Esophagus mucosa (tissue), 1 donor: ENCODE data around the gene MLH1. TPM values are rescaled to one million over a fixed set of nuclear protein-coding genes. Genes with fewer than 3 reads are reported as not detected.

Experiments
- ATAC-seq: fragments of 200-7000 bp; cut with Tn5 transposase; one replicate; pipeline ENCODE4 v1.9.1; 2020
- total RNA-seq: library from RNA; stranded (reverse); gene quantifications from one replicate; pipeline ENCODE4 v1.2.4, GENCODE V29; 2023
- donor health status: DM: yes; HTN: yes; CAD: no.

Gene MLH1
- total RNA-seq, 1 donor from 2014 or later, result 17.0 TPM

DNA sequence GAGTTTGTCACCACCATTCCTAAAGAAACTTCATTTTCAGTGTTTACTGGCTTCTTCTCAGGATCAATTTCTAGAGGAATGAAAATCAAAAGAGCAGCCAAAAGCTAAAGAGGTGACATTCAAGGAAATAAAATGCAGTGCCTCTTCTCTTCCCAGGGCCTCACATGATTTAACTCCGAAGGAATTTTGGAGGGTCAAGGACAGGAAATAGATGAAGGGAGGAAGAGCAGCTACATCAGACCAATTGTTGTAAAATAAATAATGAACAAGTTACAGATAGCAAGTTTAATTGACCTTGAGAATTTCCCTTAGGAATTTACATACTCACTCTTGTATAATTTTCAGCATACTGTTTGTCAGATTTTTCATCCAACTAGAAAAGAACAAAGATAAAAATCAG, 103.0 kb downstream of the MLH1 start:
- ATAC-seq, result no peak

DNA sequence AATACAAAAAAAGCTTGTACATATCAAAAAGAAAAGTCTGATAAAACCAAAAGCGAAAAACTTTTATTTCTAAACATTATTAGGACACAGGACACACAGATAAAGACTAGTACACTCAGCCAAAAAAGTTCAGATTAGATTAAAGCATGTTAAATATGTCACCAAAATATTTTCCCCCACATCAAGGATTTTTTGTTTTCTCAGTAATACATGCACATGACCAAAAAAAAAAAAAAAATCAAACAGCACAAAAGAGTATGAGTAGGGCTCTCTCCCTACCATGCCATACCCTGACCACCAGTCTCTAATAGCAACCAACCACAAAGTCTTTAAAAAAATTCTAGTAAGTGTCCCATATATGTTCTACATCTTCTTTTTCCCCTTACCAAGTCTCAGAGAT, 103.7 kb downstream of the MLH1 start:
- ATAC-seq, result no peak

DNA sequence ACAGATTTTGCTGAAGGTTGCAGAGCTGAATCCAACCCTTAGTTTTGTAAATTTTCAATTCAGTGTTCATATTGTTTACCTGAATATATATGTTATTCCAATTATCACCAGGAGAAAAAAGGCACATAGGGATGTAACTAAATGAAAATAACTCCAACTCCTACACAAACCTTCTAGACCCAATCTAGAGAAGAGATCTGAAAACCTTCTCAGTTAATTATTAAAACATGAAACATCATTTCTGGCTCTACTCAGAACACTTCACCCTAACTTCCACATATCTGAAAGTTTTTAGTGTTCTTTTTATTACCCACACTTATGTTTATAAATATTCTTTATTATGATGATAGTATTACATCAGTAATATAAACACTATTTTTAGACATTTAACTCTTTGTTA, 104.5 kb downstream of the MLH1 start:
- ATAC-seq, result no peak

DNA sequence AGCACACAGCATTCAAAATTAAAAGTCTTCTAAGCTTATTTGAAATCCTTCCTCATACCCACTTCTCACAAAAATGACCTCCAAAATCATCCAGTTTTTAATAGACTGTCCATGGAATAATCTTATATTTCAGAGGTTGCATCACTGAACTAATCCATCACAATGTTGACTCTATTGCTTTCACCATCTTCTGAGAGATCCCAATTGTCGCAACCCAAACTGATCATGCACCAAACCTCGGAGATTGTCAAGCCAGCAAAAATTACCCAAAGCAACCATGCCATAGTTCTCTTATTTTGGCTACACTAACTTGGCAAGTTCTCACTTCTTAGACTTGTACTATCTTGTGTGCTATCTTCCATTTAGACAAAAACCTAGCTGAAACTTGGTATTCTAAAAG, 105.6 kb downstream of the MLH1 start:
- no peak for ATAC-seq

DNA sequence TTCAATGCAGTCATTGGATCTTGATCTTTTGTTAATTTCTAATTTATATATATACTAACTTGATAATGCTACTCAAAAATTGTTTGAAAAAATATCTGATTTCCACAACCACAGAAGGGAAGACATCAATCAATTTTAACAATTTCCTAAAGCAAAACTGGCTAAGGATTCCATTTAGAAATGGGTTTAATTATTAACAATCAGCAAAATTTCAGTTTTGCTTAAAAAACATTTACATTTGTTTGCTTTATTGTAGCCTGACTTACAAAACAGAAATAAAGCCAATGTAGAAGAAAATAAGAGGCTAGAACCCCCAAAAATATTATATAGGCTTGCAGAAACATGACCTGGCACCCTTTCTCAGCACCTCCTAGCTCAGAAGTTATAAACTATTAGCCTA, 106.2 kb downstream of the MLH1 start:
- no peak for ATAC-seq

DNA sequence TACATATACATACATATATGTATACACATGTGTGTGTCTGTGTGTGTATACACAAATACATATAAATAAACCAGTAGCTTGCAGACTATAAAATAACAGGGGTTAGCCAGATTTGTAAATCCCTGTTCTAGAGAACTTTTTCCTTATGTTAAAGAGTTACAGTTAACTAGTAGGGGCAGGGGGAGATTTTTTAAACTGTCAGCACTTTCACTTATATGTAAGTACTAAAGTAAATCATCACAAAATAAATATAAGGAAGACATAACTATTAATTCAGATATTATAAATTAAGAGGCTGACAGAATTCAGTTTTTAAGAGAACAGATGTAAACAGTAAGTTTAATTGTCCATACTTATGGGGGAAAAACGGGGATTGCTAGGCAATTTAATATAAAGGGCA, 107.1 kb downstream of the MLH1 start:
- no peak for ATAC-seq

Other genes with a start within 250 kb of the MLH1 start
- 0.04 TPM for gene DCLK3, start 229.0 kb upstream of the MLH1 start, total RNA-seq
- gene TRANK1, start 48.5 kb upstream of the MLH1 start, total RNA-seq, result 4.3 TPM
- 8.5 TPM for gene EPM2AIP1, start 387 bp upstream of the MLH1 start, total RNA-seq
- 67.3 TPM for gene LRRFIP2, start 181.1 kb downstream of the MLH1 start, total RNA-seq
- gene GOLGA4, start 249.8 kb downstream of the MLH1 start, total RNA-seq, result 61.4 TPM